Measurements from ENCODE around the gene ATG2A. TPM values are rescaled to one million over a fixed set of nuclear protein-coding genes. Genes with fewer than 3 reads are reported as not detected.

ATG2A gene
- total and polyA plus RNA-seq, 2 of the 8 experiments (the other 6 are each of a cell fraction or from before 2014, with no cell fraction given) = 12.1 to 22.1 TPM

DNA sequence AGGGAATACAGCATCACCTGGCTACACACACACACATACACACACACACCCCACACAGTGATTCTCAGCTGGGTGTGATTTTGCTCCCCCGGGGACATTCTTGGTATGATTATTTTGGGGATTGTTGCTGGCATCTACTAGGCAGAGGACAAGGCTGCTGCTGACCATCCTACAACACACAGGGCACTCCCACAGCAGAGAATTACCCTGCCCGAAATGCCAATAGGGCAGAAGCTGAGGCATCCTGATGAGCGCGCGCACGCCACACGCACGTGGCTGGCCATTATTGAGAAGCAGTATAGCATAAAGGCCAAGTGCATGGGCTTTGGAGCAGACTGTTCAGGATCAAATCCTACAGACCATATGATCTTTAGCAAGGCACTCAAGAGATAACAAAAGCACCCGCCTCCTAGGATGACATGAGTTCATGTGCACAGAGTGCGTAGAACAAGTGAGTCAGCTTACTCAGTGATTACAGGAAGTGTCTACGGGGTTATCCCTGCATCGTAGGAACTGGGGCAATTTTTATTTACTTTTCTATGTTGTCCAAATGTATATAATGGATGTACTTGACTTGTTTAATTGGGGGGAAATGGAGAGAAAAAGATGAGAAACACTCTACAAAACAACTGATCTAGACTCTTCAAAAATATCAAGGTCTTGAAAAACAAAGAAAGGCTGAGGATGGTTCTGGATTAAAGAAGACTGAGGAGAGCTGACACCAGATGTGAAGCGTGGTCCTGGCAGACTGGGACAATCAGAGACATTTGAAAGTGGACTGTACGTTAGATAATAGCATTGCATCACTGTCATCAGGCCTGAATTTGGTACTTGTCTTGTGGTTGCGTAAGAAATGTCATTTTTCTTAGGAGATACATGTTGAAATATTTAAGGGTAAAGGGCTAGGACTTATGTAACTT lies 31.4 kb downstream of the ATG2A start:
- 87% methylated on average over 15 of the region's 15 CpGs; no CpG with 5 or more reads in 1 of the 2 experiments for WGBS, 2 experiments (ENCODE audit: extremely low coverage in 1 of 2, insufficient coverage in 1 of 2, insufficient read length in 1 of 2, insufficient replicate concordance in 2 of 2, low coverage in 1 of 2, low lambda C conversion rate in 2 of 2, missing lambda C conversion rate in 1 of 2)
- Histone ChIP-seq H4K20me1 (replicated peaks in 1 of 2; ENCODE audit: control insufficient read depth in 1 of 2, insufficient read depth in 2 of 2, low read length in 2 of 2) (no peaks in the 10 kb centered on the region), H3K27ac (ENCODE audit: low read depth, low read length) (no peak overlapping the region), H3K4me3 (ENCODE audit: extremely low read depth in 1 of 4, insufficient read depth in 2 of 4, low read depth in 3 of 4, low read length in 4 of 4) (no peak overlapping the region), H4K91ac (replicated peaks; ENCODE audit: insufficient read length, low read length) (no peak overlapping the region), H3K23me2 (ENCODE audit: low read depth, low read length) (no peaks in the 10 kb centered on the region; the same call in 1 of the 2 replicates), H2BK120ac (replicated peaks; ENCODE audit: low read depth, low read length) (no peak overlapping the region), H3K36me3 (ENCODE audit: control insufficient read depth in 2 of 4, insufficient read depth in 4 of 4, low read length in 3 of 4) (no peaks in the 10 kb centered on the region), H2BK5ac (ENCODE audit: low read depth, low read length) (no peak overlapping the region), H2AFZ (ENCODE audit: low read length) (no peak overlapping the region), H3K4ac (replicated peaks; ENCODE audit: insufficient read length, low read depth, low read length) (no peak overlapping the region), H3K14ac (ENCODE audit: insufficient read length) (no peak overlapping the region), H2BK20ac (ENCODE audit: low read length) (no peak overlapping the region), H2BK12ac (ENCODE audit: low read depth, low read length) (no peak overlapping the region), H2AK5ac (ENCODE audit: low read depth, low read length) (no peak overlapping the region), H4K5ac (ENCODE audit: insufficient read length, low read depth, low read length) (no peak overlapping the region), H2BK15ac (ENCODE audit: low read length) (no peak overlapping the region), H3K79me1 (ENCODE audit: low read depth, low read length) (no peaks in the 10 kb centered on the region), H3K79me2 (ENCODE audit: control insufficient read depth in 1 of 2, insufficient read depth in 2 of 2, low read length in 2 of 2) (no peaks in the 10 kb centered on the region), H3K4me2 (ENCODE audit: insufficient read depth in 1 of 2, low read depth in 2 of 2, low read length in 2 of 2) (no peak overlapping the region), H3K23ac (ENCODE audit: insufficient read length) (no peak overlapping the region), H3K27me3 (replicated peaks in 1 of 4; ENCODE audit: control insufficient read depth in 3 of 4, extremely low read depth in 1 of 4, insufficient read depth in 3 of 4, low read length in 3 of 4) (no peaks in the 10 kb centered on the region; a peak in 1 of 7 replicates), H3K18ac (ENCODE audit: extremely low read depth, low read length) (no peak overlapping the region), H3K56ac (replicated peaks; ENCODE audit: insufficient read length, low read depth, low read length) (peak overlapping the region; percentile 54), H3K4me1 (replicated peaks in 1 of 4; ENCODE audit: control insufficient read depth in 3 of 4, insufficient read depth in 4 of 4, low read length in 3 of 4) (peaks cover 0 to 11% (median 8%) of the 10 kb centered on the region in 4 experiments; a peak in 6 of 7 replicates), H4K8ac (ENCODE audit: extremely low read depth, insufficient read depth, low read length) (no peak overlapping the region), H3K9me3 (ENCODE audit: insufficient read depth in 2 of 2, low read depth in 1 of 2, low read length in 1 of 2) (no peaks in the 10 kb centered on the region), H3K9ac (replicated peaks in 1 of 4; ENCODE audit: extremely low read depth in 1 of 4, low read depth in 3 of 4, low read length in 3 of 4) (no peak overlapping the region; a peak in 1 of 7 replicates)
- ChIA-PET POLR2A (ENCODE audit: partially characterized antibody) (interaction anchor here (0.7 to 24.6 kb wide), 4 partner anchors 9 to 198 kb away, joined by 3 to 408 read pairs (median 34); partner anchors contain the start of gene EHD1), CTCF (ENCODE audit: partially characterized antibody) (interaction anchor here (0.9 to 32.2 kb wide), 10 partner anchors 6 to 225 kb away, joined by 3 to 1058 read pairs (median 3); partner anchors contain the start of genes ARL2, BATF2, CDC42BPG and PPP2R5B)
- DNase-seq (ENCODE audit: low read depth in 1 of 2, low spot score in 2 of 2) (no peak), FAIRE-seq (no peak)
- TF ChIP-seq JUN (IDR thresholded peaks at IDR 0.05; ENCODE audit: low read depth, low read length) (no peak), SIRT6 (IDR thresholded peaks at IDR 0.05; ENCODE audit: low read length) (no peak), SRF (IDR thresholded peaks at IDR 0.05; ENCODE audit: low read depth, low read length) (no peak), TAF1 (IDR thresholded peaks at IDR 0.05; ENCODE audit: low read depth, low read length) (no peak), CREB1 (IDR thresholded peaks at IDR 0.05) (no peak), SP4 (IDR thresholded peaks at IDR 0.05; ENCODE audit: low read length) (no peak), RBBP5 (IDR thresholded peaks at IDR 0.05; ENCODE audit: borderline replicate concordance, low read depth, low read length) (no peak), BCL11A (IDR thresholded peaks at IDR 0.05; ENCODE audit: low read depth in 2 of 2, low read length in 2 of 2) (no peak), KDM4A (IDR thresholded peaks at IDR 0.05; ENCODE audit: low read depth, low read length, severe bottlenecking) (no peak), E2F6 (IDR thresholded peaks at IDR 0.05) (no peak), HDAC6 (IDR thresholded peaks at IDR 0.05; ENCODE audit: low read depth, low read length) (no peak)
